SJCRH30 (cell line): ENCODE results near the gene CDC42BPB. TPM values are rescaled to one million over a fixed set of nuclear protein-coding genes. Genes with fewer than 3 reads are reported as not detected.

Experiments used
- DNase-seq, 2 experiments: peaks; one replicate each; pipeline ENCODE4 v3.0.0-alpha.2; 2015 to 2020
- H3K27ac ChIP-seq: fragments of 250-450 bp; sonication (Bioruptor Pico); 2 replicates; pipeline ENCODE4 v1.5.1; 2020; ENCODE audit warnings: mild to moderate bottlenecking, moderate library complexity
- H3K27me3 ChIP-seq: fragments of 250-450 bp; sonication (Bioruptor Pico); 2 replicates; pipeline ENCODE4 v1.5.1; 2020; ENCODE audit warnings: mild to moderate bottlenecking, moderate library complexity
- H3K36me3 ChIP-seq: fragments of 250-450 bp; sonication (Bioruptor Pico); 2 replicates; pipeline ENCODE4 v1.5.1; 2020; ENCODE audit warnings: mild to moderate bottlenecking, moderate library complexity
- H3K4me1 ChIP-seq: fragments of 250-450 bp; sonication (Bioruptor Pico); 2 replicates; pipeline ENCODE4 v1.5.1; 2020; ENCODE audit warnings: mild to moderate bottlenecking, moderate library complexity
- H3K4me3 ChIP-seq: fragments of 250-450 bp; sonication (Bioruptor Pico); 2 replicates; pipeline ENCODE4 v1.5.1; 2020; ENCODE audit warnings: mild to moderate bottlenecking, moderate library complexity
- H3K9me3 ChIP-seq: fragments of 250-450 bp; sonication (Bioruptor Pico); replicated peaks from 2 replicates; pipeline ENCODE4 v1.5.1; 2020; ENCODE audit warnings: mild to moderate bottlenecking, moderate library complexity
- total RNA-seq: library from RNA; depleted of rRNA; stranded (reverse); fragments of >200 nt; shearing (Covaris generic); gene quantifications from 2 replicates; pipeline ENCODE4 v1.2.3, GENCODE V29; 2014; rRNA removed

Gene CDC42BPB
- 43.4 and 44.7 TPM in 2 replicates for total RNA-seq

GRCh38 chr14:103057372-103058163 lies at the start of gene CDC42BPB:
TSS of gene CDC42BPB (minus strand) at chr14:103057549. CDS start at chr14:103057173, 376 bp downstream.
- Histone ChIP-seq H3K4me1 (peaks cover 6% of the 10 kb centered on the region; the same call in 1 of the 2 replicates), H3K36me3 (no peaks in the 10 kb centered on the region), H3K27me3 (no peaks in the 10 kb centered on the region), H3K27ac (peak within 1 kb of the TSS; percentile 12; the same call in 1 of the 2 replicates), H3K4me3 (peak within 1 kb of the TSS; percentile 98), H3K9me3 (no peaks in the 10 kb centered on the region)
- peak; percentile 89 to 92 for DNase-seq

- peak; percentile 74 to 83 for DNase-seq
- H3K9me3 ChIP-seq, result no peaks in the 10 kb centered on the region
- no peaks in the 10 kb centered on the region for H3K36me3 ChIP-seq
- peaks cover 33% of the 10 kb centered on the region for H3K4me1 ChIP-seq
- no peak overlapping the region for H3K4me3 ChIP-seq
- no peaks in the 10 kb centered on the region for H3K27me3 ChIP-seq
- no peak overlapping the region for H3K27ac ChIP-seq
Observed at GRCh38 chr14:103105580-103106150, 48.3 kb upstream of the CDC42BPB start.

- Histone ChIP-seq H3K36me3 (no peaks in the 10 kb centered on the region), H3K4me1 (peaks cover 28% of the 10 kb centered on the region), H3K4me3 (no peak overlapping the region), H3K27ac (no peak overlapping the region), H3K9me3 (no peaks in the 10 kb centered on the region), H3K27me3 (no peaks in the 10 kb centered on the region)
- DNase-seq, result peak; percentile 60 to 69
Observed at GRCh38 chr14:103104654-103105452, 47.5 kb upstream of the CDC42BPB start.

GRCh38 chr14:103104389-103104653 lies 47.0 kb upstream of the CDC42BPB start:
- H3K36me3 ChIP-seq, result no peaks in the 10 kb centered on the region
- no peak for DNase-seq
- H3K27me3 ChIP-seq, result no peaks in the 10 kb centered on the region
- no peak overlapping the region for H3K4me3 ChIP-seq
- no peaks in the 10 kb centered on the region for H3K9me3 ChIP-seq
- H3K4me1 ChIP-seq, result peaks cover 24% of the 10 kb centered on the region
- no peak overlapping the region for H3K27ac ChIP-seq

GRCh38 chr14:103103461-103104388 lies 46.4 kb upstream of the CDC42BPB start:
- H3K4me3 ChIP-seq, result no peak overlapping the region
- DNase-seq, result peak; percentile 65 to 72
- H3K27me3 ChIP-seq, result no peaks in the 10 kb centered on the region

GRCh38 chr14:103102689-103103260 lies 45.4 kb upstream of the CDC42BPB start:
- Histone ChIP-seq H3K27ac (no peak overlapping the region), H3K27me3 (peaks cover 7% of the 10 kb centered on the region; the same call in 1 of the 2 replicates), H3K4me1 (peaks cover 13% of the 10 kb centered on the region), H3K4me3 (no peak overlapping the region), H3K9me3 (no peaks in the 10 kb centered on the region), H3K36me3 (no peaks in the 10 kb centered on the region)
- no peak for DNase-seq

More at GRCh38 chr14:103103461-103104388, 46.4 kb upstream of the CDC42BPB start:
- Histone ChIP-seq H3K9me3 (no peaks in the 10 kb centered on the region), H3K27ac (no peak overlapping the region), H3K36me3 (no peaks in the 10 kb centered on the region), H3K4me1 (peaks cover 22% of the 10 kb centered on the region)

GRCh38 chr14:103101963-103102688 lies 44.8 kb upstream of the CDC42BPB start:
- Histone ChIP-seq H3K27ac (no peak overlapping the region), H3K9me3 (no peaks in the 10 kb centered on the region), H3K27me3 (peaks cover 10% of the 10 kb centered on the region; the same call in 1 of the 2 replicates), H3K4me1 (peaks cover 12% of the 10 kb centered on the region; the same call in 1 of the 2 replicates), H3K4me3 (no peak overlapping the region), H3K36me3 (no peaks in the 10 kb centered on the region)
- no peak for DNase-seq

- Histone ChIP-seq H3K27ac (no peak overlapping the region), H3K4me1 (peaks cover 12% of the 10 kb centered on the region; the same call in 1 of the 2 replicates), H3K36me3 (no peaks in the 10 kb centered on the region), H3K9me3 (no peaks in the 10 kb centered on the region), H3K4me3 (no peak overlapping the region), H3K27me3 (peaks cover 10% of the 10 kb centered on the region; the same call in 1 of the 2 replicates)
- no peak for DNase-seq
Observed at GRCh38 chr14:103101257-103101962, 44.1 kb upstream of the CDC42BPB start.

GRCh38 chr14:103100281-103101121 lies 43.2 kb upstream of the CDC42BPB start:
- H3K4me3 ChIP-seq, result no peak overlapping the region
- no peak for DNase-seq
- H3K27me3 ChIP-seq, result peaks cover 10% of the 10 kb centered on the region; the same call in 1 of the 2 replicates
- peaks cover 5% of the 10 kb centered on the region; the same call in 1 of the 2 replicates for H3K4me1 ChIP-seq
- no peaks in the 10 kb centered on the region for H3K9me3 ChIP-seq
- H3K27ac ChIP-seq, result no peak overlapping the region
- no peaks in the 10 kb centered on the region for H3K36me3 ChIP-seq

- Histone ChIP-seq H3K27me3 (peaks cover 10% of the 10 kb centered on the region; the same call in 1 of the 2 replicates), H3K4me3 (no peak overlapping the region), H3K4me1 (peaks cover under 1% of the 10 kb centered on the region; the same call in 1 of the 2 replicates), H3K27ac (no peak overlapping the region), H3K9me3 (no peaks in the 10 kb centered on the region), H3K36me3 (no peaks in the 10 kb centered on the region)
- DNase-seq, result no peak
Observed at GRCh38 chr14:103099733-103100280, 42.5 kb upstream of the CDC42BPB start.

- Histone ChIP-seq H3K4me3 (no peak overlapping the region), H3K27ac (no peak overlapping the region), H3K36me3 (no peaks in the 10 kb centered on the region), H3K4me1 (peaks cover 3% of the 10 kb centered on the region; the same call in 1 of the 2 replicates), H3K9me3 (no peaks in the 10 kb centered on the region), H3K27me3 (peaks cover 10% of the 10 kb centered on the region; the same call in 1 of the 2 replicates)
- DNase-seq, result no peak
Observed at GRCh38 chr14:103099081-103099732, 41.9 kb upstream of the CDC42BPB start.
